Lower lobe of right lung (tissue), 2 donors: Measurements from ENCODE around the gene TACC2. TPM values are rescaled to one million over a fixed set of nuclear protein-coding genes. Genes with fewer than 3 reads are reported as not detected.
"Not testable (repeated sequence)": the region's sequence is repeated elsewhere in the genome, so short reads cannot be mapped to it uniquely, and the experiment has no call there.

ENCODE experiments used
- ATAC-seq, 2 donors: fragments of 200-7000 bp; cut with Tn5 transposase; one replicate each; pipeline ENCODE4 v1.9.1; 2020 to 2022; ENCODE audit warnings: mild to moderate bottlenecking in 2 of 2, moderate library complexity in 2 of 2
- DNase-seq: peaks from one replicate; pipeline ENCODE4 v3.0.0-alpha.2; 2020
- H3K27ac ChIP-seq: fragments of 200-600 bp; one replicate; pipeline ENCODE4 v1.8.0; 2022
- H3K27me3 ChIP-seq: fragments of 200-600 bp; one replicate; pipeline ENCODE4 v1.8.0; 2022; ENCODE audit warnings: low read depth
- H3K36me3 ChIP-seq: fragments of 200-600 bp; one replicate; pipeline ENCODE4 v1.8.0; 2022; ENCODE audit warnings: mild to moderate bottlenecking
- H3K4me1 ChIP-seq: fragments of 200-600 bp; one replicate; pipeline ENCODE4 v1.8.0; 2022
- H3K4me3 ChIP-seq: fragments of 200-600 bp; one replicate; pipeline ENCODE4 v1.8.0; 2022; ENCODE audit warnings: mild to moderate bottlenecking
- H3K9me3 ChIP-seq: fragments of 200-600 bp; one replicate; pipeline ENCODE4 v1.8.0; 2022
- CTCF ChIP-seq: fragments of 200-600 bp; IDR thresholded peaks from one replicate; pipeline ENCODE4 v1.8.0; 2022; ENCODE audit warnings: antibody characterized with exemption, mild to moderate bottlenecking
- intact Hi-C: fragments of 100-400 bp; cut with DNase I; formaldehyde crosslinking; loops from one replicate; pipeline ENCODE4 v1.11.0; 2022
- total RNA-seq: library from RNA; stranded (reverse); fragmentation: NEBNext Ultra II Directional; extraction: Animal tissue kit (Norgen Biotek cat#: 25700); gene quantifications from one replicate; pipeline ENCODE4 v1.2.1, GENCODE V29; 2021
- donor health status: DM: no; HTN: yes; CAD: no; lungs with severe emphysema.

Gene TACC2
- total RNA-seq, 1 donor from 2014 or later: 141 TPM

DNA sequence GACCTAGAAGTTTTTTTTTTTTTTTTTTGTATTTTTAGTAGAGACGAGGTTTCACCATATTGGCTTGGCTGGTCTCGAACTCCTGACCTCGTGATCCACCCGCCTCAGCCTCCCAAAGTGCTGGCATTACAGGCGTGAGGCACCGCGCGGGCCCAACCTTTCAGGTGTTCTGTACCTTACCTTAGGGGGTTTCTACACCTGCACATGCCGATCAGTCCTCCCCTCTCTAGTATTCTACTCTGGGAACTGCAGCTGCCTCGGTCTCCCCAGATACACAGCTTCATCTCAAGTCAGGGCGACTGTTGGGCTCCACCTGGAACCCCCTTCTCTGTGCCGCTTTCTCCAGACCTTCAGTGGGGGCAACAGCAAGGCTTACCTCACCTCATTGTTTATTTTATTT, 79.9 kb downstream of the TACC2 start:
- Histone ChIP-seq H3K36me3 (no peaks in the 10 kb centered on the region), H3K27me3 (no peaks in the 10 kb centered on the region), H3K4me3 (no peak overlapping the region), H3K9me3 (no peaks in the 10 kb centered on the region), H3K4me1 (peaks cover 9% of the 10 kb centered on the region), H3K27ac (no peak overlapping the region)
- intact Hi-C loops: no loop called here
- DNase-seq (no peak), ATAC-seq (no peak)
- TF ChIP-seq CTCF: no peak

- no peak for TF ChIP-seq CTCF
- H3K4me3 ChIP-seq: no peak overlapping the region
Measured at GRCh38 chr10:122072491-122072890, 83.5 kb downstream of the TACC2 start.

DNA sequence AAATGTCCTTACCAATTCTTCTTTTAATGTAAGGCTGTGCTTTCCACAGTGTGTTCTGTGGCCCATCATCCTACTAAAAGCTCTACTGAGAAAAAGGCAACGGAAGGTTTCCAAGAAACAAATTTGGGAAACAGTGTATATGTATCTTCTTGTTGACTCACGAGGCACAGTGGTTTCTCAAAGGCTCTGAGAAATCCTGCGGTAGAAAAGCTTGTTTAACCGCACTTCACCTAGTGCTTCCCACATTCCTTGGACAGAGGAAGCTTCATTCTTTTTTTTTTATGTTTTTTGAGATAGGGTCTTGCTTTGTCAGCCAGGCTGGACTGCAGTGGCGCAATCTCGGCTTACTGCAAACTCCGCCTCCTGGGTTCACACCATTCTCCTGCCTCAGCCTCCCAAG, 84.5 kb downstream of the TACC2 start:
- H3K9me3 ChIP-seq: no peaks in the 10 kb centered on the region
- no peaks in the 10 kb centered on the region for H3K27me3 ChIP-seq
- no peak overlapping the region for H3K27ac ChIP-seq
- ATAC-seq (no peak), DNase-seq (no peak)
- no peaks in the 10 kb centered on the region for H3K4me1 ChIP-seq
- no peaks in the 10 kb centered on the region for H3K36me3 ChIP-seq
- H3K4me3 ChIP-seq: no peak overlapping the region
- no peak for TF ChIP-seq CTCF
- intact Hi-C loops: no loop called here

More at GRCh38 chr10:122072491-122072890, 83.5 kb downstream of the TACC2 start:
- Histone ChIP-seq H3K27ac (no peak overlapping the region), H3K4me1 (no peaks in the 10 kb centered on the region), H3K36me3 (no peaks in the 10 kb centered on the region), H3K9me3 (no peaks in the 10 kb centered on the region), H3K27me3 (no peaks in the 10 kb centered on the region)
- intact Hi-C loops: no loop called here
- no peak for DNase-seq
- ATAC-seq: no peak

- DNase-seq: no peak
- Histone ChIP-seq H3K27ac (no peak overlapping the region), H3K27me3 (no peaks in the 10 kb centered on the region), H3K4me1 (no peaks in the 10 kb centered on the region), H3K36me3 (no peaks in the 10 kb centered on the region), H3K9me3 (no peaks in the 10 kb centered on the region), H3K4me3 (no peak overlapping the region)
- TF ChIP-seq CTCF: no peak
- no peak for ATAC-seq
- intact Hi-C loops: no loop called here
Measured at GRCh38 chr10:122075171-122075570, 86.2 kb downstream of the TACC2 start.

GRCh38 chr10:122075876-122076275, 86.9 kb downstream of the TACC2 start:
- H3K9me3 ChIP-seq, H3K27ac ChIP-seq, intact Hi-C loops, ATAC-seq, H3K4me3 ChIP-seq, H3K36me3 ChIP-seq, DNase-seq, H3K27me3 ChIP-seq, H3K4me1 ChIP-seq: not testable (repeated sequence)

DNA sequence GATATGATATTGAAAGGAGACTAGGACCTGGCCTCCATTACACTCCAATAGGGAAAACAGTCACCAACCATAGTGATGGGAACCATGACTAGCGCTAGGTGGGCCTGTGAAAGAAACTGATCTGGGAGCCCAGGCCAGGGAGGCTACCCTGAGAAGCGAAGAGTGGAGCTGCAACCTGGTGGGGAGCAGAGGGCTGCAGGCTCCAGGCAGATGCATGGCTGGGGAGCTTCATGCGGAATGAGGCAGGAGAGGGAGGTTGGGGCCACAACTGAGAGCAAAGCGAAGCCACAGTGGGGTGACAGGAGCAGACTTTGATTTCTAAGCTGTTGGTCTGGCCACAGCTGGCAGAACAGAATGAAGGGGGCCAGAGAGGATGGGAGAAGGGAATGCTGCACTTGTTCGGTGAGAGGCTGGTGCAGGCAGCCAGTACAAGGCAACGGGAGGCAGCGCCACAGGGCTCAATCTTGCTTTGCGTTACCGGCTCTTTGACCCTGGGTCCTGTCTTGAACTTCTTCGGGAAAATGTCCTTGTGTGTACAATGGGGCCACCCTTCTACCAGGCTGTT, 88.4 kb downstream of the TACC2 start:
- Histone ChIP-seq H3K4me3 (no peak overlapping the region), H3K9me3 (no peaks in the 10 kb centered on the region), H3K27me3 (no peaks in the 10 kb centered on the region), H3K4me1 (no peaks in the 10 kb centered on the region), H3K36me3 (no peaks in the 10 kb centered on the region), H3K27ac (no peak overlapping the region)
- no peak for DNase-seq
- intact Hi-C loops: no loop called here
- ATAC-seq: no peak
- no peak for TF ChIP-seq CTCF
